ENCODE measurements around the gene PNMA8B.

The PNMA8B gene

DNA sequence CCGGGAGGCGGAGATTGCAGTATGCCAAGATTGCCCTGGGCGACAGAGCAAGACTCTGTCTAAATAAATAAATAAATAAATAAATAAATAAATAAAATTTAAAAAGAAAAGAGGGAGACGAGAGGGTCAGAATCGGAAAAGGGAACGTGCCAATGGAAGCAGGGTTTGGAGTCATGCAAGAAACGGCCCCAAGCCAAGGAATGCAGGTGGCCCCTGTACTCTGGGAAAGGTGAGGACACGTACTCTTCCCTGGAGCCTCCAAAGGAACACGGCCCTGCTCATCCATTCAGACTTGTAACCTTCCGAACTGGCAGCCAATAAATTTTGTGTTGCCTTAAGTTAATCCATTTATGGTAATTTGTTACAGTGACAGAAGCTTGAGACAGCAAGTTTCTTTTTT is 47.1 kb downstream of the PNMA8B start:
- H3K9me3 ChIP-seq (ENCODE audit: low read depth, low read length), result no peaks in the 10 kb centered on the region
- H3K9ac ChIP-seq (ENCODE audit: insufficient read length), result no peak overlapping the region
- no peaks in the 10 kb centered on the region for H3K36me3 ChIP-seq (ENCODE audit: insufficient read depth, low read length)
- TF ChIP-seq FOXP2 (optimal IDR thresholded peaks at IDR 0.05; ENCODE audit: control extremely low read depth, extremely low read length, insufficient read depth) (no peak), EZH2 (IDR thresholded peaks at IDR 0.05) (no peak), POLR2AphosphoS5 (IDR thresholded peaks at IDR 0.05; ENCODE audit: borderline replicate concordance, low read depth, low read length) (no peak)
- DNase-seq (ENCODE audit: low read depth, low spot score), result no peak
- no peak overlapping the region for H3K4me3 ChIP-seq
- no peak overlapping the region for H3K27ac ChIP-seq

- no peak overlapping the region for H3K4me3 ChIP-seq
- no peak for DNase-seq (ENCODE audit: low read depth, low spot score)
- TF ChIP-seq FOXP2 (optimal IDR thresholded peaks at IDR 0.05; ENCODE audit: control extremely low read depth, extremely low read length, insufficient read depth) (no peak), POLR2AphosphoS5 (IDR thresholded peaks at IDR 0.05; ENCODE audit: borderline replicate concordance, low read depth, low read length) (no peak), EZH2 (IDR thresholded peaks at IDR 0.05) (no peak)
- H3K9ac ChIP-seq (ENCODE audit: insufficient read length), result no peak overlapping the region
- H3K36me3 ChIP-seq (ENCODE audit: insufficient read depth, low read length), result no peaks in the 10 kb centered on the region
- no peaks in the 10 kb centered on the region for H3K9me3 ChIP-seq (ENCODE audit: low read depth, low read length)
- H3K27ac ChIP-seq, result no peak overlapping the region
These were observed 47.8 kb downstream of the PNMA8B start for GRCh38 chr19:46447824-46448223.

GRCh38 chr19:46447006-46447405 is 48.7 kb downstream of the PNMA8B start:
- no peak for TF ChIP-seq EZH2 (IDR thresholded peaks at IDR 0.05)
- no peak for TF ChIP-seq FOXP2 (optimal IDR thresholded peaks at IDR 0.05; ENCODE audit: control extremely low read depth, extremely low read length, insufficient read depth)
- no peak for TF ChIP-seq POLR2AphosphoS5 (IDR thresholded peaks at IDR 0.05; ENCODE audit: borderline replicate concordance, low read depth, low read length)
- H3K36me3 ChIP-seq (ENCODE audit: insufficient read depth, low read length), result no peaks in the 10 kb centered on the region
- DNase-seq (ENCODE audit: low read depth, low spot score), result no peak
- H3K27ac ChIP-seq, result no peak overlapping the region
- no peak overlapping the region for H3K4me3 ChIP-seq
- H3K9ac ChIP-seq (ENCODE audit: insufficient read length), result no peak overlapping the region
- H3K9me3 ChIP-seq (ENCODE audit: low read depth, low read length), result no peaks in the 10 kb centered on the region

- TF ChIP-seq POLR2AphosphoS5 (IDR thresholded peaks at IDR 0.05; ENCODE audit: borderline replicate concordance, low read depth, low read length) (no peak), EZH2 (IDR thresholded peaks at IDR 0.05) (no peak), FOXP2 (optimal IDR thresholded peaks at IDR 0.05; ENCODE audit: control extremely low read depth, extremely low read length, insufficient read depth) (no peak)
- H3K9me3 ChIP-seq (ENCODE audit: low read depth, low read length), result no peaks in the 10 kb centered on the region
These were observed 49.6 kb downstream of the PNMA8B start for GRCh38 chr19:46446021-46446420.

GRCh38 chr19:46442808-46443450 is 52.7 kb downstream of the PNMA8B start:
- H3K9ac ChIP-seq (ENCODE audit: insufficient read length), result no peak overlapping the region
- no peak for DNase-seq (ENCODE audit: low read depth, low spot score)
- TF ChIP-seq FOXP2 (optimal IDR thresholded peaks at IDR 0.05; ENCODE audit: control extremely low read depth, extremely low read length, insufficient read depth), result no peak
- no peak for TF ChIP-seq EZH2 (IDR thresholded peaks at IDR 0.05)
- no peaks in the 10 kb centered on the region for H3K36me3 ChIP-seq (ENCODE audit: insufficient read depth, low read length)
- no peaks in the 10 kb centered on the region for H3K9me3 ChIP-seq (ENCODE audit: low read depth, low read length)
- H3K27ac ChIP-seq, result no peak overlapping the region
- H3K4me3 ChIP-seq, result no peak overlapping the region

More at GRCh38 chr19:46446021-46446420, 49.6 kb downstream of the PNMA8B start:
- no peak overlapping the region for H3K9ac ChIP-seq (ENCODE audit: insufficient read length)
- H3K36me3 ChIP-seq (ENCODE audit: insufficient read depth, low read length), result no peaks in the 10 kb centered on the region
- no peak for DNase-seq (ENCODE audit: low read depth, low spot score)
- no peak overlapping the region for H3K4me3 ChIP-seq
- no peak overlapping the region for H3K27ac ChIP-seq

DNA sequence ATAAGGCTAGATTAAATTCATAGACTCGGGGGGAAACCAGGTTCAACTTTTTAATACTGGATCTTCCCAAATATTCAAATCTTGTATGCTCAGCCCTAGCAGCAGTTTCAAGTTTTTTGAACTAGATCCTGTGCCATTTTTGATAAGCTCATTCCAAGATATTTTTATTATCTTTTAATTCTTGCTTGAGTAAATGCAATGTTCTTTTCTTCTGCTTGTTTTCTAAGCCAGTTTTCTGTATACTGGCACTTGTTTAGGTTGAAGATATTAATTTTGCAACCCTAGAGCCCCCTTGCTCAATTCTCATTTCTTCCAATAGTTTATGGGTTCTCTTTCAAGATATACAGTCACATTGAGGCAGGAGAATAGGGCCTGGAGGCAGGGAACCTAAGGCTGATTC is 53.8 kb downstream of the PNMA8B start:
- peak overlapping the region; percentile 45 for H3K9ac ChIP-seq (ENCODE audit: insufficient read length)
- no peak for DNase-seq (ENCODE audit: low read depth, low spot score)
- H3K27ac ChIP-seq, result peak overlapping the region; percentile 71
- H3K9me3 ChIP-seq (ENCODE audit: low read depth, low read length), result no peaks in the 10 kb centered on the region
- no peaks in the 10 kb centered on the region for H3K36me3 ChIP-seq (ENCODE audit: insufficient read depth, low read length)
- TF ChIP-seq POLR2AphosphoS5 (IDR thresholded peaks at IDR 0.05; ENCODE audit: borderline replicate concordance, low read depth, low read length) (no peak), FOXP2 (optimal IDR thresholded peaks at IDR 0.05; ENCODE audit: control extremely low read depth, extremely low read length, insufficient read depth) (no peak), EZH2 (IDR thresholded peaks at IDR 0.05) (no peak)
- H3K4me3 ChIP-seq, result no peak overlapping the region

Measured in SK-N-MC (cell line).